Midbrain (tissue), 1 donor: ENCODE data around the gene SLC25A21.

Source experiments
- DNase-seq: peaks from one replicate; lab custom pipeline; 2025; lab: John Stamatoyannopoulos, UW

Gene SLC25A21

GRCh38 chr14:36661506-36662257 is 510.7 kb downstream of the SLC25A21 start, which contains the start of gene PAX9:
Gene PAX9, plus strand, starts transcription at chr14:36661860. Its CDS starts 230 bp downstream, at chr14:36662090.
- peak; percentile 7 for DNase-seq

GRCh38 chr14:36660736-36661505 is 511.5 kb downstream of the SLC25A21 start:
- DNase-seq, result no peak

GRCh38 chr14:36659822-36660735 is 512.3 kb downstream of the SLC25A21 start:
- DNase-seq, result no peak

- no peak for DNase-seq
Observed at GRCh38 chr14:36659010-36659821, 513.2 kb downstream of the SLC25A21 start.

- no peak for DNase-seq
Observed at GRCh38 chr14:36658123-36659009, 514.0 kb downstream of the SLC25A21 start.

GRCh38 chr14:36657399-36658122 is 514.8 kb downstream of the SLC25A21 start:
- no peak for DNase-seq

- no peak for DNase-seq
Observed at GRCh38 chr14:36656687-36657398, 515.6 kb downstream of the SLC25A21 start.

GRCh38 chr14:36655963-36656686 is 516.3 kb downstream of the SLC25A21 start:
- no peak for DNase-seq

- DNase-seq, result no peak
Observed at GRCh38 chr14:36655571-36655962, 516.8 kb downstream of the SLC25A21 start.

GRCh38 chr14:36654794-36655381 is 517.5 kb downstream of the SLC25A21 start:
- DNase-seq, result no peak

- no peak for DNase-seq
Observed at GRCh38 chr14:36653962-36654793, 518.2 kb downstream of the SLC25A21 start.

- no peak for DNase-seq
Observed at GRCh38 chr14:36653413-36653812, 519.0 kb downstream of the SLC25A21 start.

GRCh38 chr14:36652542-36653201 is 519.7 kb downstream of the SLC25A21 start:
- no peak for DNase-seq

- no peak for DNase-seq
Observed at GRCh38 chr14:36649872-36650650, 522.3 kb downstream of the SLC25A21 start.
